ENCODE data around the gene SLC18A3. TPM values are rescaled to one million over a fixed set of nuclear protein-coding genes. Genes with fewer than 3 reads are reported as not detected.

SLC18A3 gene
- total RNA-seq, 1 donor from 2014 or later: 1.6 TPM

DNA sequence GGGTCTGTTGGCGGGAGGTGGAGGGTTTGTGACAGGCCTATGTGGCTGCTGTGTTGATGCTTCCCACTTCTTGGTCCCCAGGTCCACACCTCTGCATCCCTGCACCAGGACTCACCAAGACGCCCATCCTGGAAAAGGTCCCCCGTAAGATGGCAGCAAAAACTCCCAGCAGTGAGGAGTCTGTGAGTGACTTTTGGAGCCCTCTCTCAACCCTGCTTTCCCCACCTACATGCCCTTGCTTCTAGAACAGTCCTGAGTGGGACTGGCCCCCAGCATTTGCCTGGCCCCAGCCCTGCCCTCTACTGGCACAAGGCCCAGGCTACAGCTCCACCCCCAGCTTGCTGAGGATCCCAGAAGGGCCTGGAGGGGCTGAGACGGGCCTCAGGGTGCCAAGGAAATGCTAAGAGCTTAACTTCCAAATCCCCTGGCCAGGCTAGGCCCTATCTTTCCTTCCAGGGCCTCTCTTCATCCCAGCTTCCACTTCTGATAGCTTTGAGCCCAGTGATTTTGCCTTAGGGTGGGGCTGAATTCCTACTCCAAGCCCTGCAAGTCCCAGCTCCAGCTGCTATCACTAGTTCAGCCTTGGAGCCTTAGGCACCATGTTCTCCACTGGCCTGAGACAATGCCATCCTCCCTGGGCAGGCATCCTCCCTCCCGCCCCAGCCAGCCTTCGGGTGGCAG is 6.5 kb downstream of the SLC18A3 start:
- H3K4me1 Mint-ChIP-seq (ENCODE audit: unreplicated experiment): peaks cover 10% of the 10 kb centered on the region
- peaks cover 7% of the 10 kb centered on the region for H3K36me3 Mint-ChIP-seq

DNA sequence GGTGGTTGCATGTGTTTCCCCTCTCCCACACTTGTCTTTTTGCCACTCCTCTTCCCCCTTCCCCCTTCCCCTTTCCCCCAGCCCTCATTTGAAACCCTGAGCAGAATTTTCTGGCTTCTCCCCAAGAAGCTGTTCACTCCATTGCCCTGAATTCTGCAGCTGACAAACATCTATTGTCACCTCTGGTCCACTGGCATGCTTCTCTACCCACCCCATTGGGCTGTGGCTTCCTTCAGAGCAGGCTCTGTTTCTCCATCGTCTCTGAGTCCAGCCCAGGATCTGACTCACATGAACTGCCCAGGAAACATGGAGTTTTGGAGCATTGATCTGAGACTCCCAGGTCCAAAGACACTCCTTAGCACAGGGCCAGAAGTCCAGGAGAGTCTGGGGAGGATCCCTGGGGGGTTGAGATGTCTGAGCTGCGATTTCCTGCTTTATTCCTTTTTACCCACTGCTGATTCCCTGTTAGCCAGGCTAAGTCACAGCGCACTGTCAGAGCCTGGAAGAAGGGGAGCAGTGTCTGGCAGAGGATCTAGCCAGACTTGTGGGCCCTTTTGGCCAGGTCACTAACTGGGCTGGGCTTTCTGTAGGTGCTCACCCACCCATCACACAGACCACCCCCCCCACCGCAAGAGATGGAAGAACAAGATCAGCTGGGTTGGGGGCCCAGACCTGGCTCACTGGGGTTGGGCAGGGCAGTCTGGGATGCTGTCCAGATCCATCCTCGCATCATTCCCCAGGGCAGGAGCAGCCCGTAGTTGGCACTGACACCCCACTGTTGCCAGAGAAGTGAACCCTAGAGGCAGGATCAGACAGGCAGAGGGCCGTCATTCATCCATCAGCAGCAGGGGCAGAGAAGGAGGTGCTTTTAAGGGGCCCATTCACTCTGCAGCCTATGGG is 7.3 kb downstream of the SLC18A3 start:
- Mint-ChIP-seq H3K36me3 (peaks cover 2% of the 10 kb centered on the region), H3K4me1 (ENCODE audit: unreplicated experiment) (peaks cover 10% of the 10 kb centered on the region), H3K9me3 (no peaks in the 10 kb centered on the region), H3K27me3 (peaks cover 85% of the 10 kb centered on the region), H3K4me3 (no peak overlapping the region), H3K27ac (no peak overlapping the region)
- DNase-seq (ENCODE audit: extremely low spot score, unreplicated experiment): no peak
- TF ChIP-seq, protein P1, sequence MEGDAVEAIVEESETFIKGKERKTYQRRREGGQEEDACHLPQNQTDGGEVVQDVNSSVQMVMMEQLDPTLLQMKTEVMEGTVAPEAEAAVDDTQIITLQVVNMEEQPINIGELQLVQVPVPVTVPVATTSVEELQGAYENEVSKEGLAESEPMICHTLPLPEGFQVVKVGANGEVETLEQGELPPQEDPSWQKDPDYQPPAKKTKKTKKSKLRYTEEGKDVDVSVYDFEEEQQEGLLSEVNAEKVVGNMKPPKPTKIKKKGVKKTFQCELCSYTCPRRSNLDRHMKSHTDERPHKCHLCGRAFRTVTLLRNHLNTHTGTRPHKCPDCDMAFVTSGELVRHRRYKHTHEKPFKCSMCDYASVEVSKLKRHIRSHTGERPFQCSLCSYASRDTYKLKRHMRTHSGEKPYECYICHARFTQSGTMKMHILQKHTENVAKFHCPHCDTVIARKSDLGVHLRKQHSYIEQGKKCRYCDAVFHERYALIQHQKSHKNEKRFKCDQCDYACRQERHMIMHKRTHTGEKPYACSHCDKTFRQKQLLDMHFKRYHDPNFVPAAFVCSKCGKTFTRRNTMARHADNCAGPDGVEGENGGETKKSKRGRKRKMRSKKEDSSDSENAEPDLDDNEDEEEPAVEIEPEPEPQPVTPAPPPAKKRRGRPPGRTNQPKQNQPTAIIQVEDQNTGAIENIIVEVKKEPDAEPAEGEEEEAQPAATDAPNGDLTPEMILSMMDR (conservative IDR thresholded peaks at IDR 0.05): no peak

More for the DNA sequence above, 6.5 kb downstream of the SLC18A3 start:
- TF ChIP-seq, protein P1 (conservative IDR thresholded peaks at IDR 0.05): no peak
- H3K27me3 Mint-ChIP-seq: peaks cover 88% of the 10 kb centered on the region
- H3K27ac Mint-ChIP-seq: no peak overlapping the region
- H3K4me3 Mint-ChIP-seq: no peak overlapping the region
- DNase-seq (ENCODE audit: extremely low spot score, unreplicated experiment): no peak
- H3K9me3 Mint-ChIP-seq: no peaks in the 10 kb centered on the region

DNA sequence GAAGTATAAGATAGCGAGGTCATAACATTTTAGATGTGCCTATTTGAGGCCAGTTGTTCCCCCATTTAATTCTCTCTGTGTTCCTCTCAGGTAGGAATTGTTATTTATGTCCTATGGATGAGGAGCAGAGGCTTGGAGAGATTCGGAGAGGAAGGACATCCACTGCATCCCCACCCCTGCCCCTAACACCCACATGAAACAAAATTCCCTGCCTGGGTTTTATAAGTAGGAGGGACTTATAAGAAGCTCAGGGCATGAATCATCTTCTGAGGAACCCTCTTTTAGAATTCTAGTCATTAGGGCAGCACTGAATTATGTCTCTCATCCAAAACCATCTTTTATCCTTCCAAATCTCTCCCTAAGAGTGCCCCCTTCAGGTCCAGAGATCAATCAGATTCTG is 8.7 kb downstream of the SLC18A3 start:
- DNase-seq (ENCODE audit: extremely low spot score, unreplicated experiment): no peak
- TF ChIP-seq, protein P1 (conservative IDR thresholded peaks at IDR 0.05): no peak
- H3K4me3 Mint-ChIP-seq: no peak overlapping the region
- peaks cover 80% of the 10 kb centered on the region for H3K27me3 Mint-ChIP-seq
- H3K36me3 Mint-ChIP-seq: no peaks in the 10 kb centered on the region
- no peaks in the 10 kb centered on the region for H3K9me3 Mint-ChIP-seq
- no peak overlapping the region for H3K27ac Mint-ChIP-seq
- peaks cover under 1% of the 10 kb centered on the region for H3K4me1 Mint-ChIP-seq (ENCODE audit: unreplicated experiment)

DNA sequence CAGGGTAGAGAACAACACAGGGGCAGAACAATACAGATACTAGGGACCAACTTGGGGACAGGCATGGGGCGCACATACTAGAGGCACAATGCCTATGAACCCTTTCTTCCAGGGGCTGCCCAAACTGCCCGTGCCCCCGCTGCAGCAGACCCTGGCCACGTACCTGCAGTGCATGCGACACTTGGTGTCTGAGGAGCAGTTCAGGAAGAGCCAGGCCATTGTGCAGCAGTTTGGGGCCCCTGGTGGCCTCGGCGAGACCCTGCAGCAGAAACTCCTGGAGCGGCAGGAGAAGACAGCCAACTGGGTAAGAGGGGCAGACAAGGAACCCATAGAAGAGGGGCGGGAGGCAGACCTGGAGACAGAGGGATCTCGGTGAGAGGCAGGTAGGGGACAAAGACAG is 9.5 kb downstream of the SLC18A3 start:
- Mint-ChIP-seq H3K27me3 (peaks cover 82% of the 10 kb centered on the region), H3K27ac (no peak overlapping the region), H3K4me3 (no peak overlapping the region), H3K36me3 (no peaks in the 10 kb centered on the region), H3K4me1 (ENCODE audit: unreplicated experiment) (no peaks in the 10 kb centered on the region), H3K9me3 (no peaks in the 10 kb centered on the region)
- TF ChIP-seq, protein P1 (conservative IDR thresholded peaks at IDR 0.05): peak; percentile 32
- no peak for DNase-seq (ENCODE audit: extremely low spot score, unreplicated experiment)

DNA sequence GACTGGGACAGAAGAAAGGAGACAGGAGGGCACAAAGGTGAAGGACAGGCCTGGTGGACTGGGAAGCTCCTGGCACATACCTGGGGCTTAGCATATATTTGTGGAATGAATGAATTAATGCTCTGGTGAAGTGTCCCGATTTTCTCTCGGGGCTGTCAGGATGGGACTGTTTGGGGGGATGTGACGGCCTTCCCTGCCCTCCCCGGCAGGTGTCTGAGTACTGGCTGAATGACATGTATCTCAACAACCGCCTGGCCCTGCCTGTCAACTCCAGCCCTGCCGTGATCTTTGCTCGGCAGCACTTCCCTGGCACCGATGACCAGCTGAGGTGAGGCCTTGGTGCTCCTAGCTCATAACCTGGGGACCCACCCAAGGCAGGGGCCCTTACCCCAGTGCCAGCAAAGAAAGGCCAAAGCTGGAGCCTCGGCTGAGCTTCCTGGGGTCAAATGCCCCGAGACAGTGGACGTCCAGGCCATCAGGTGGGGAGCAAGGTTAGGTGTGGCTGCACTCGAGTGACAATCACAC is 10.2 kb downstream of the SLC18A3 start:
- Mint-ChIP-seq H3K36me3 (no peaks in the 10 kb centered on the region), H3K27ac (no peak overlapping the region), H3K4me3 (no peak overlapping the region), H3K27me3 (peaks cover 80% of the 10 kb centered on the region), H3K9me3 (no peaks in the 10 kb centered on the region), H3K4me1 (ENCODE audit: unreplicated experiment) (no peaks in the 10 kb centered on the region)
- TF ChIP-seq, protein P1 (conservative IDR thresholded peaks at IDR 0.05): no peak
- no peak for DNase-seq (ENCODE audit: extremely low spot score, unreplicated experiment)
